ENCODE measurements around the gene ADGRD1. TPM values are rescaled to one million over a fixed set of nuclear protein-coding genes. Genes with fewer than 3 reads are reported as not detected.

ADGRD1 gene
- total and polyA plus RNA-seq, 3 experiments from 2014 or later = 1.1 to 1.3 TPM; not detected in 1

DNA sequence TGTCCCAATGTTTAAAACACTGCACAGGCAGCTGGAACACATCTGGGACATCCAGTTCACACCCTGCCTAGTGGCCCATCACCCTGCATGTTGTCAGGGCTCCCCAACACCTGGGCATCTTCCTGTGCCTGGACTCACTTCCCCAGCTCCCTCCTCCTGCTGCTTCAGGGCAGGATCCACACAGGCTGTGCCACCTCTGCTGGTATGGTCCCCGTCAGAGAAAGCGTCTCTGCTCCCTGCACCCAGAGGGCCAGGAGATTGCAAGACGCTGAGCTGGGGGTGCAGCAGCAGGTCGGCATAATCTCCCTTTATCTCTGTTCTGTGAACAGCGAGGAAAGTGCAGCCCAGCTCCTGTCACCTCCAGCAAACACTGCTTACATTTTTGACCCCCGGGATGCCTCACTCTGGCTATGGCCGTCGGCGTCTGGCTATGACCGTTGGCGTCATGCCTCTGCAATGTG, 124.3 kb downstream of the ADGRD1 start:
- peaks cover 4 to 6% of the 10 kb centered on the region in 2 donors for H3K27me3 Mint-ChIP-seq
- no peak overlapping the region for H3K4me3 ChIP-seq (ENCODE audit: low read length)
- H3K9me3 ChIP-seq (ENCODE audit: low read length) = no peaks in the 10 kb centered on the region
- CTCF ChIA-PET = no interaction called here
- DNase-seq = no peak
- H3K9me3 Mint-ChIP-seq = peaks cover 0 to 4% (median 0%) of the 10 kb centered on the region in 5 donors
- no peak overlapping the region for H3K4me3 Mint-ChIP-seq
- no peak overlapping the region for H3K27ac ChIP-seq (ENCODE audit: low read depth, low read length)
- H3K4me1 ChIP-seq (ENCODE audit: insufficient read depth, low read length) = no peaks in the 10 kb centered on the region
- H3K4me1 Mint-ChIP-seq = no peaks in the 10 kb centered on the region
- H3K27me3 ChIP-seq (ENCODE audit: insufficient read depth, low read length, poor library complexity, severe bottlenecking) = no peaks in the 10 kb centered on the region
- POLR2A ChIA-PET = no interaction called here
- H3K36me3 Mint-ChIP-seq = no peaks in the 10 kb centered on the region
- no peak overlapping the region for H3K27ac Mint-ChIP-seq
- no peaks in the 10 kb centered on the region for H3K36me3 ChIP-seq (ENCODE audit: insufficient read depth, low read length)

DNA sequence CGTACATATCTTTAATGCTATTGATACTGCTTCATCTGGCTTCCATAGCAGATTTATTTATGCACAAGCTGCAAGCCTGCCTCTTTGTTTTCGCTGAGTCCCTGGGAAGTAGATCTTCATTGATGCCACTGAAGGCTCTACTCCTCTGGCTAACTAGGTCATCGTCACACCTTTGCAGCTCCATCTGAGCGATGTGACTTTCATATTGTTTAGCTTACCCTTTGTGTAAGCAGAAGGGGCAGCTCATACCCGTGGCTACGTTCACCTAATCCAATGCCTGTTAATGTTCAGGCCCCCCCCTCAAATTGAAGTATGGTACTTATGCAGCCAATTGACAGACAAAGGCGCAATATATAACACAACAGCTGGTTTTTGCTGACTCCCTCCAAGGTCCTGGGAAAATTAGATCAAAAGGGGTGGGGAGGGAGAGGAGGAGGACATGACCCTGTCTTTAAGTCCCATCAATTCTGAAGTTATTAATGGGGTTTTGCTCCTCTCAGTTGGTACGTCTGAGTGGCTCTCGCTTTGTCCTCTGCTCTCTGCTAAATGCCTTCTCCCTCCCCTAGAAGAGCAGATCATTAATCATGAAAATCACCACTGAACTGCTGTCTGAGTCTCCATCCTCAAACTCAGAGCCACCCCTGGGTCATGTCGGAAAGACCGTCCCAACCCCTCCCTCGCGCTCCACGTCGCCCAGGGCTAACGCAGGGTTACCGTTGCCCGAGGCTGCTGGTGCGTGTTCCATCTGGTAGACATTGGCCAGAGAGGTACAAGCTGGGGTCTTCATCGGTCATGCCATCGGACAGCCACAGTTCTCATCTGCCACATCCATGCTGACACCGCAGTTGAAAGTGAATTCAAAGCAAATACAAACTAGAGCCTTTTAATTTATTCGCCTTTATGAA, 128.8 kb downstream of the ADGRD1 start:
- Mint-ChIP-seq H3K27ac (no peak overlapping the region), H3K27me3 (peaks cover 3 to 7% of the 10 kb centered on the region in 2 donors), H3K4me1 (no peaks in the 10 kb centered on the region), H3K9me3 (no peaks in the 10 kb centered on the region), H3K4me3 (no peak overlapping the region), H3K36me3 (no peaks in the 10 kb centered on the region)
- ChIA-PET CTCF (interaction anchor here (1.5 kb wide), 1 partner anchor 333 kb away, joined by 3 read pairs; no protein-coding TSS in a partner anchor), POLR2A (no interaction called here)
- H3K9me3 ChIP-seq (ENCODE audit: low read length) = no peaks in the 10 kb centered on the region
- DNase-seq = no peak
- no peaks in the 10 kb centered on the region for H3K36me3 ChIP-seq (ENCODE audit: insufficient read depth, low read length)
- H3K27me3 ChIP-seq (ENCODE audit: insufficient read depth, low read length, poor library complexity, severe bottlenecking) = no peaks in the 10 kb centered on the region
- no peak overlapping the region for H3K27ac ChIP-seq (ENCODE audit: low read depth, low read length)
- no peaks in the 10 kb centered on the region for H3K4me1 ChIP-seq (ENCODE audit: insufficient read depth, low read length)
- H3K4me3 ChIP-seq (ENCODE audit: low read length) = no peak overlapping the region

DNA sequence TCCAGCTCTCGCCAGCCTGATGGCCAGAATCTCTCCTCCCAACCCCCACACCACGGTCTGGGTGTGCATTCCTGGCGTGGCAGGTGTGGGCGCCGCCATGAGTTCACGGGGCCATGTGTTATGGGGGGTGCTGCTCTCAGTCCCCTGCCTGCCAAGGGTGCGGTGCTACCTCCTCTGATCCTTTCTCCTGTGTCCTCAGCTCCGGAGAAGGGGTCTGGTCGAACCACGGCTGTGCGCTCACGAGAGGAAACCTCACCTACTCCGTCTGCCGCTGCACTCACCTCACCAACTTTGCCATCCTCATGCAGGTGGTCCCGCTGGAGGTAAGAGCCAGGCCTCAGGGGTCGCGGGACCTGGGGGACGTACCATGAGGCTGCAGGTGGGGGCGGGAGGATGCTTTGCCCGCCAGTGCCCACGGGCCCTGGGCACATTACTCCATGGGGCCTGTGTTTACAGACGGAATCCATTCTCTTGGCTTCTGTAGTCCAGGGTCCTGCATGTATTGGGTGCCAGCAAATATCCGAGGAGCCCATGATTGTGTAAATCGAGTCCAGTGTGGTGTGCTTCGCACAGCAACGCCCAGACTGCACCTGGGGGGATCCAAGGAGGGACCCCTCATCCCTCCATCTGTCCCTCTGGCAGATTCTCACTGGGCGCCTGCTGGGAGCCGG, 130.8 kb downstream of the ADGRD1 start:
- CTCF ChIA-PET = no interaction called here
- no peak overlapping the region for H3K4me3 Mint-ChIP-seq
- no peaks in the 10 kb centered on the region for H3K4me1 Mint-ChIP-seq
- H3K27me3 Mint-ChIP-seq = peaks cover 4 to 7% of the 10 kb centered on the region in 2 donors
- H3K36me3 Mint-ChIP-seq = no peaks in the 10 kb centered on the region
- no peaks in the 10 kb centered on the region for H3K9me3 ChIP-seq (ENCODE audit: low read length)
- no peaks in the 10 kb centered on the region for H3K4me1 ChIP-seq (ENCODE audit: insufficient read depth, low read length)
- POLR2A ChIA-PET = no interaction called here
- no peaks in the 10 kb centered on the region for H3K36me3 ChIP-seq (ENCODE audit: insufficient read depth, low read length)
- no peak overlapping the region for H3K27ac Mint-ChIP-seq
- H3K27me3 ChIP-seq (ENCODE audit: insufficient read depth, low read length, poor library complexity, severe bottlenecking) = no peaks in the 10 kb centered on the region
- H3K4me3 ChIP-seq (ENCODE audit: low read length) = no peak overlapping the region
- no peak for DNase-seq
- no peaks in the 10 kb centered on the region for H3K9me3 Mint-ChIP-seq
- H3K27ac ChIP-seq (ENCODE audit: low read depth, low read length) = no peak overlapping the region

DNA sequence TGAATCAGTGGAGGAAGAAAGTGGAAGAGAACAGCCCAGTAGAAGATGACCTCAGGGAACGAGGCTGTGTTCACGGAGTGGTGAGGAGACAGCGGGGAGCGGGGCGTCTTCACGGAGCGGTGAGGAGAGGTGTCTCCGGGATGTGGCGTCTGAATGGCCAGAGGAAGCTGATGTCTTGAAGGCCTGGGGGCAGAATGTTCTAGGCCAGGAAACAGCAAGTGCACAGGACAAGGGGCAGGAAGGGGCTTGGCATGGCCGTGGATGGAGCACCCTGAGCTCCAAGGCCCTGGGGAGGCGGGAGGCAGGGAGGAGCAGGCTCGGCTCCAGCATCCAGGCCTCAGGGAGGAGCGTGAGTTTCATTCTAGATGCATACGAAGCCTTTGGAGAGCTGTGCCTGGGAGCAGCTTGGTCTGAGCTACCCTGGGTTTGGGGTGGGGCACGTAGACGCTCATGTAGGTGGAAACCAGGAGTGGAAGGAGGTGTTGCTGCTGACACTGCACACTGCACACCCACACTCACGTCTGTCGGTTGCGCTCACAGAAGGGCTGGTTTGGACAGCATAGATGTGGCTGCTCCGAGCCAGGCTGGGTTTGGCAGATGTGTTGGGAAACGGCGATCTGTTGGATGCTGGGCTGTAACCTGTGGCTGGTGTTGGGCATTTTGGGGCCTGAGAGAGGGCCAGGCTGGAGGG, 131.6 kb downstream of the ADGRD1 start:
- Histone ChIP-seq H3K4me1 (ENCODE audit: insufficient read depth, low read length) (no peaks in the 10 kb centered on the region), H3K27ac (ENCODE audit: low read depth, low read length) (no peak overlapping the region), H3K9me3 (ENCODE audit: low read length) (no peaks in the 10 kb centered on the region), H3K36me3 (ENCODE audit: insufficient read depth, low read length) (no peaks in the 10 kb centered on the region), H3K4me3 (ENCODE audit: low read length) (no peak overlapping the region), H3K27me3 (ENCODE audit: insufficient read depth, low read length, poor library complexity, severe bottlenecking) (no peaks in the 10 kb centered on the region)
- Mint-ChIP-seq H3K36me3 (no peaks in the 10 kb centered on the region), H3K9me3 (no peaks in the 10 kb centered on the region), H3K4me3 (no peak overlapping the region), H3K4me1 (no peaks in the 10 kb centered on the region), H3K27me3 (peaks cover 4 to 7% of the 10 kb centered on the region in 2 donors), H3K27ac (no peak overlapping the region)
- ChIA-PET CTCF (no interaction called here), POLR2A (no interaction called here)
- DNase-seq = no peak

DNA sequence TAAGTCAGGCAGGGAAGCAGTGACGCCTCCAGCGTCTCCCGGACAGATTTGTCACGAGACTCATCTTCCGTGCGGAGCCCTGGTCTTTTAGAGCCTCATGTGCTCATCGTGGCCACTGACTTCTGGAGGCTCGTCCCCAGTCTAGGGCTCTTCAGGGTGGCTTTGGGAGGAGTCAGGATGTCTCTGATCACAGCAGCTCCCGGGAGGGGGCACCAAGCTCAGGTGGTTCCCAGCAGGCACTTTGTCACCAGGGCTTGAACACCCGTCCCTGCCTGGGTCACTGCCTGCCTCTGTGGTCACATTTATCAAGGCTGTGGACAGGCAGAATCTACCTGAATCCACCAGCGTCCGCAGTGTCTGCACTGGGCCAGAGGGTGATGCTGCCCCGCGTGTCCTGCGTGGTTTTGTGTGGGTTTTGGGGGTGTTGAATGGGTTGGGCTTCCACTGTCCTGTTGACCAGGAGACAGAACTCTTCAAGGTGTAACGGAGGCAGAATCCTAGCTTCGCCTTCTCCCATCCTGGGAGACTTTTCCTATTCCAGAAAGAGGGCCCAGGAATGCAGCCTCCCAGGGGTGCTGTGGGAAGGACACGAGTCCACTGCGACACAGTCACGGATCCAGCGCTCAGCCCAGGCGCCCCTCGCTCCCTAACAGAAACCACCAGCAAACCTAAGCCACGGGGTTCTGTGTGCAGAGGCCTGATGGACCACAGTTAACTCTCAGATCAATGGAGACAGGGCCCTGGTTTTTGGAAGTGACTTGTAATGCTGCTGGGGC, 132.3 kb downstream of the ADGRD1 start:
- H3K4me3 Mint-ChIP-seq = no peak overlapping the region
- H3K4me1 Mint-ChIP-seq = no peaks in the 10 kb centered on the region

DNA sequence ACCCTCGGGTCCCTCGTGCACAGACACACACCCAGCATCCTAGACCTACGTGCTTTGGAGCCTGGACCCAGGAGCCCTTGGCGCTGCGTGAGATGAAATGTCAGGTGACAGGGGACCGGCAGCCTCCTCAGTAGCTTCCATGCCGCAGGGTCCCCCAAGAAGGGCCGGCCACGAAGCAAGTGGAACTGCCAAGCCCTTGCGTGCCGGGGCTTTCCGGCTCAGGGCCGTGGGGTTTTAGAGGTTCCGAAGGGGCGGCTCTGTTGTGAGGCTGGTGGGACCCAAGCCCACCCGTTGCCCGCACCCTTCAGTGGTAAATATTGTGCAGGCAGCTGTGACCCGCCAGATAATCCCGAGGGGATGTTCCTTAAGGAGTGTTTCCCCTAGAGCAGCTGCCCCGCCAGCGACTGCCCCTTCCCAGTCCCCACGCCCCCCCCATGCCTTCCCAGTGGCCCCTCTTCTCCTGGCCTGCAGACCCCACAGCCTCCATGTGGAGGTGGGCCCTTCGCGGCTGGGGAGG, 133.7 kb downstream of the ADGRD1 start:
- no peaks in the 10 kb centered on the region for H3K36me3 Mint-ChIP-seq
- no peak overlapping the region for H3K27ac ChIP-seq (ENCODE audit: low read depth, low read length)
- H3K9me3 Mint-ChIP-seq = no peaks in the 10 kb centered on the region
- POLR2A ChIA-PET = no interaction called here
- H3K27ac Mint-ChIP-seq = no peak overlapping the region
- no peaks in the 10 kb centered on the region for H3K27me3 ChIP-seq (ENCODE audit: insufficient read depth, low read length, poor library complexity, severe bottlenecking)
- peaks cover 4 to 7% of the 10 kb centered on the region in 2 donors for H3K27me3 Mint-ChIP-seq
- no peaks in the 10 kb centered on the region for H3K4me1 ChIP-seq (ENCODE audit: insufficient read depth, low read length)
- no peak for DNase-seq
- no peak overlapping the region for H3K4me3 Mint-ChIP-seq
- CTCF ChIA-PET = no interaction called here
- peaks cover 0 to 7% (median 0%) of the 10 kb centered on the region in 3 donors for H3K4me1 Mint-ChIP-seq
- no peaks in the 10 kb centered on the region for H3K9me3 ChIP-seq (ENCODE audit: low read length)
- no peaks in the 10 kb centered on the region for H3K36me3 ChIP-seq (ENCODE audit: insufficient read depth, low read length)
- H3K4me3 ChIP-seq (ENCODE audit: low read length) = no peak overlapping the region

More for the DNA sequence above, 132.3 kb downstream of the ADGRD1 start:
- ChIA-PET POLR2A (no interaction called here), CTCF (no interaction called here)
- Histone ChIP-seq H3K4me3 (ENCODE audit: low read length) (no peak overlapping the region), H3K4me1 (ENCODE audit: insufficient read depth, low read length) (no peaks in the 10 kb centered on the region), H3K36me3 (ENCODE audit: insufficient read depth, low read length) (no peaks in the 10 kb centered on the region), H3K27me3 (ENCODE audit: insufficient read depth, low read length, poor library complexity, severe bottlenecking) (no peaks in the 10 kb centered on the region), H3K27ac (ENCODE audit: low read depth, low read length) (no peak overlapping the region), H3K9me3 (ENCODE audit: low read length) (no peaks in the 10 kb centered on the region)
- Mint-ChIP-seq H3K36me3 (no peaks in the 10 kb centered on the region), H3K27ac (no peak overlapping the region), H3K9me3 (no peaks in the 10 kb centered on the region), H3K27me3 (peaks cover 4 to 7% of the 10 kb centered on the region in 2 donors)
- DNase-seq = no peak

DNA sequence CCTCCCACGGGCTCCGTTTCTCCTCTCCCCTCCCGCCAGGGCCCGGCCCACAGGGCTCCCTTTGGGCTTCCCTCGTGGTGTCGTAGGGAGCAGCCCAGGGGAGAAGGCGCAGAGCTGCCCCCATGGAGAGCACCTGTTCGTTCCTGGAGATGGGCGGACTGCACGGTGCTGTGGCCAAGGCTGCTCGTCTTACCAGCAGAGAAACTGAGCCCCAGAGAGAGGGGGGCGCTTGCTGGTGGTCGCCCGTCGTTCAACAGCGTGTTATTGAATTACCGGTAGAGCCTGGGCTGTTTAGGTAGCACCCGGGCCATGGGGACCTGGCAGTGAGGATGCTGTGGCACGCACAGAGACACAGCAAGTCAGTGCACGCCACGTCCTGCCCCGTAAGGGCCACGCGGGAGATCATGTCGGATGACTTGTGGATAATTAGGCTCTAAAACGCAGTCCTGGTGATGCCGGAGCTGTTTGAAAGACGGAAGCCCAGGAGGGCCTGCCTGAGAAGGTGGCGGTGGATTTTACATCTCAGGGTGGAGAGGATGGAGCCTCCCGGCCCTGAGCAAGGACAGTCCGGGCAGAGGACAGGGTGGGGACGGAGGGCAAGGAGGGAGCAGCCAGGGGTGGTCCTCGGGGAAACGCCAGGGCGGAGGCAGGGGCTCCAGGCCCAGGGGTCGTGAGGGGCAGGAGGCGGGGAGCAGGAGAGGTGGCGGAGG, 134.4 kb downstream of the ADGRD1 start:
- Mint-ChIP-seq H3K9me3 (no peaks in the 10 kb centered on the region), H3K36me3 (no peaks in the 10 kb centered on the region), H3K4me3 (no peak overlapping the region), H3K4me1 (peaks cover 0 to 11% (median 3%) of the 10 kb centered on the region in 3 donors), H3K27ac (no peak overlapping the region), H3K27me3 (peaks cover 3 to 4% of the 10 kb centered on the region in 2 donors)
- Histone ChIP-seq H3K36me3 (ENCODE audit: insufficient read depth, low read length) (no peaks in the 10 kb centered on the region), H3K27ac (ENCODE audit: low read depth, low read length) (no peak overlapping the region), H3K9me3 (ENCODE audit: low read length) (no peaks in the 10 kb centered on the region), H3K4me1 (ENCODE audit: insufficient read depth, low read length) (no peaks in the 10 kb centered on the region), H3K27me3 (ENCODE audit: insufficient read depth, low read length, poor library complexity, severe bottlenecking) (no peaks in the 10 kb centered on the region), H3K4me3 (ENCODE audit: low read length) (no peak overlapping the region)
- ChIA-PET POLR2A (no interaction called here), CTCF (no interaction called here)
- DNase-seq = no peak

Data from CD8-positive, alpha-beta memory T cell (primary cell).